BLaER1 (cell line): ENCODE results near the gene SMTN.

Source experiments
- H3K27ac ChIP-seq: shearing (Covaris generic); formaldehyde crosslinking; 2 replicates; pipeline ENCODE4 v1.8.1; 2022
- H3K27me3 ChIP-seq: shearing (Covaris generic); formaldehyde crosslinking; 2 replicates; pipeline ENCODE4 v1.8.1; 2022
- H3K36me3 ChIP-seq: shearing (Covaris generic); formaldehyde crosslinking; 2 replicates; pipeline ENCODE4 v1.8.1; 2022
- H3K4me1 ChIP-seq: shearing (Covaris generic); formaldehyde crosslinking; 2 replicates; pipeline ENCODE4 v1.8.1; 2022
- H3K4me2 ChIP-seq: shearing (Covaris generic); formaldehyde crosslinking; 2 replicates; pipeline ENCODE4 v1.8.1; 2022
- H3K4me3 ChIP-seq: shearing (Covaris generic); formaldehyde crosslinking; 2 replicates; pipeline ENCODE4 v1.8.1; 2022
- H3K9ac ChIP-seq: shearing (Covaris generic); formaldehyde crosslinking; 2 replicates; pipeline ENCODE4 v1.8.1; 2022
- H3K9me3 ChIP-seq: shearing (Covaris generic); formaldehyde crosslinking; 2 replicates; pipeline ENCODE4 v1.8.1; 2022
- H4K20me1 ChIP-seq: shearing (Covaris generic); formaldehyde crosslinking; 2 replicates; pipeline ENCODE4 v1.8.1; 2022
- Cebpa-rat ChIP-seq: shearing (Covaris generic); IDR thresholded peaks from 2 replicates; pipeline ENCODE4 v1.8.1; 2022

Gene SMTN

DNA sequence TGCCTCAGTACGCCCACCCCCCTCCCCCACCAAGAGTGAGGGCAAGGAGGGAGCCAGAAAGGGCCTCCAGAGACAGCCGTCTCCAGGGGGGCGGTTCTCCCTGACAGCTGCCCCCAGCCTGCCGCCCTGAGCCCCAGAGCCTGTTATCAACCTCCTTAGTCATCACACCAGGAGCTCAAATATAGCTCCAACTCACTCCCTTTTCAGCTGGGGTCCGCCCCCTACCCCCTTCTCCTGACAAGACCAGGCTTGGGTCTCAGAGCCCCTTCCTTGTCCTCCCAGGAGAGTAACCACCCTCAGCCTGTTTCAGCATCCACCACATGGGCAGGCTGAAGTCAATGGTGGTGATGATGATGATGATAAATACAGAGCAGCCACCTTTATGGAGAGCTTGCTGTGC, 39.1 kb downstream of the SMTN start:
- Histone ChIP-seq H3K4me1 (peaks cover 32% of the 10 kb centered on the region), H3K27me3 (no peaks in the 10 kb centered on the region), H3K9me3 (no peaks in the 10 kb centered on the region), H3K9ac (no peak overlapping the region), H3K36me3 (no peaks in the 10 kb centered on the region), H3K27ac (no peak overlapping the region), H3K4me2 (peak overlapping the region; percentile 28; the same call in 1 of the 2 replicates), H4K20me1 (no peaks in the 10 kb centered on the region), H3K4me3 (no peak overlapping the region)
- no peak for TF ChIP-seq Cebpa-rat

- Histone ChIP-seq H3K27me3 (no peaks in the 10 kb centered on the region), H3K36me3 (no peaks in the 10 kb centered on the region), H3K4me1 (peaks cover 36% of the 10 kb centered on the region), H3K4me2 (peak overlapping the region; percentile 28; the same call in 1 of the 2 replicates), H3K9me3 (no peaks in the 10 kb centered on the region), H4K20me1 (no peaks in the 10 kb centered on the region), H3K27ac (no peak overlapping the region), H3K9ac (no peak overlapping the region), H3K4me3 (no peak overlapping the region)
- TF ChIP-seq Cebpa-rat, result no peak
These were observed 39.5 kb downstream of the SMTN start for GRCh38 chr22:31120642-31121041.

GRCh38 chr22:31121403-31121802, 40.3 kb downstream of the SMTN start:
- Histone ChIP-seq H3K4me2 (no peak overlapping the region), H3K9ac (no peak overlapping the region), H3K27ac (no peak overlapping the region), H3K9me3 (no peaks in the 10 kb centered on the region), H3K27me3 (no peaks in the 10 kb centered on the region), H4K20me1 (no peaks in the 10 kb centered on the region), H3K36me3 (no peaks in the 10 kb centered on the region), H3K4me3 (no peak overlapping the region), H3K4me1 (peaks cover 44% of the 10 kb centered on the region)
- no peak for TF ChIP-seq Cebpa-rat

DNA sequence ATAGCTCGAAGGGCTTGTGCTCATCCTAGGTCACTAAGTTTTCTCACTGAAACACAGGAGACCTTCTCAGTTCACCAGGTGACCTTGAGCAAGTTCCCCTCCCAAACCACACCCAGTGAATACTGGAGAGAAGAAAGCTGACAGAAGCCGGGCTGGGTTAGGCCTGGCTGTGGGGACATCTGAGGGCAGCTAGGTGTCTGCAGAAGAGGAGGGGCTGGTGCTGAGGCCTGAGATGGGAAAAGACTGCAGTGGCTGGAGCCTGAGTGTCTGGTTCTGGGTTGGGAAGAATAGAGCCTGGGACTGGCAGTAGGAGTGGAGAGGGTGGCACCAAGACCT, 41.0 kb downstream of the SMTN start:
- no peaks in the 10 kb centered on the region for H4K20me1 ChIP-seq
- H3K27me3 ChIP-seq, result no peaks in the 10 kb centered on the region
- H3K4me3 ChIP-seq, result no peak overlapping the region

DNA sequence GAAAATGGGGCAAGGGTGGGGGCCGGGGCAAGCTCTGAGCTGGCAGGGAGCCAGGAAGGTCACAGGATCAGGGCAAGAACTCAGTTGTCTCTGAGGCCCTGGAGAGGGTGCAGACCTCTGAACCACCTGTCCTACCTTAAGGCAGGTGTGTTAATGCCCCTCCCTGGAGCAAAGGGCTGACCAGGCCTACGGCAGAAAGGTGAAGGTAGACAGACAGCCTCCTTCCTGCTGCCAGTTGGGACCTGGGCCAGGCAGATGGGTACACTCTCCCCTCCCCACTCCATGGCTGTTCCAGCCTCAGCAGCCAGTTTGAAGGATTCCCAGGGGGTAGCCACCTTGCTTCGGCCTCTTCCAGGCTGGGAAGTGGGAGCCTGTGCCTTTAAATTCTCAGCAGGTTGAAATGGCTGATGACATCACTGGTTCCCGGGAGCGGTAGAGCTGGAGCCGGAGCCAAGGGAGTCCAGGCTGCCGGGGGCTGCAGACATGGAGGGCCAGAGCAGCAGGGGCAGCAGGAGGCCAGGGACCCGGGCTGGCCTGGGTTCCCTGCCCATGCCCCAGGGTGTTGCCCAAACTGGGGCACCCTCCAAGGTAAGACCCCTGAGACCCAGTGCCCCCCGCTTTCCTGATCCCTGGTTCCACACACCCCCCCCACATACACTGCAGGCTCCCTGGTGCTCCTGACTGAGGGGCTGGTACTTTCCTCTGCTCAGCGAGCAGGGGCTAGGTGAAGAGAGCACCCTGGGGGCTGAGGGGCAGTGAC, 41.6 kb downstream of the SMTN start, which contains the start of gene INPP5J:
TSS of gene INPP5J (plus strand) at position 435 of the 760 bp plus-strand sequence. CDS start at position 484, 49 bp downstream.
- Histone ChIP-seq H3K27me3 (no peaks in the 10 kb centered on the region), H3K36me3 (no peaks in the 10 kb centered on the region), H3K27ac (no peak within 1 kb of the TSS), H3K9ac (no peak within 1 kb of the TSS), H3K9me3 (no peaks in the 10 kb centered on the region), H3K4me2 (no peak within 1 kb of the TSS), H4K20me1 (no peaks in the 10 kb centered on the region), H3K4me1 (peaks cover 50% of the 10 kb centered on the region), H3K4me3 (no peak within 1 kb of the TSS)
- no peak for TF ChIP-seq Cebpa-rat

More for the DNA sequence above, 41.0 kb downstream of the SMTN start:
- TF ChIP-seq Cebpa-rat, result no peak
- Histone ChIP-seq H3K9me3 (no peaks in the 10 kb centered on the region), H3K4me2 (no peak overlapping the region), H3K9ac (no peak overlapping the region), H3K4me1 (peaks cover 50% of the 10 kb centered on the region), H3K36me3 (no peaks in the 10 kb centered on the region), H3K27ac (no peak overlapping the region)

DNA sequence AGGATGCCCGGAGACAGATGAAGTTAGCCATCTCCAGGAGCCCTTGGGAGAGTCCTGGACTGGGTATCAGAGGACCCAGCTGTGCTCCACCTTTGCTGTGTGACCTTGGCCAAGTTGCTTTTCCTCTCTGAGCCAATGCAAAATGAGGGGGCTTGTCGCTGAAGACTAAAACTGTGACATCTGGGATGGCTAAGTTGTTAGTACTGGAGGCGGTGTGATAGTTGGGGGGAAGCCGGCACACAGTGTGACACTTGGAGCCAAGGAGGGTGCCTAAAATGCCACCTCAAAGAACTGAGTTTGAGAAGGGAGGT, 42.1 kb downstream of the SMTN start:
- H3K27ac ChIP-seq, result no peak overlapping the region
- H3K4me3 ChIP-seq, result no peak overlapping the region
- no peak overlapping the region for H3K9ac ChIP-seq
- H4K20me1 ChIP-seq, result no peaks in the 10 kb centered on the region
- no peak for TF ChIP-seq Cebpa-rat
- peaks cover 50% of the 10 kb centered on the region for H3K4me1 ChIP-seq
- H3K36me3 ChIP-seq, result no peaks in the 10 kb centered on the region
- no peak overlapping the region for H3K4me2 ChIP-seq
- H3K27me3 ChIP-seq, result no peaks in the 10 kb centered on the region
- no peaks in the 10 kb centered on the region for H3K9me3 ChIP-seq

- H3K27ac ChIP-seq, result no peak overlapping the region
- H4K20me1 ChIP-seq, result no peaks in the 10 kb centered on the region
- no peak overlapping the region for H3K9ac ChIP-seq
- H3K9me3 ChIP-seq, result no peaks in the 10 kb centered on the region
- H3K36me3 ChIP-seq, result no peaks in the 10 kb centered on the region
- no peak overlapping the region for H3K4me3 ChIP-seq
- peaks cover 42% of the 10 kb centered on the region for H3K4me1 ChIP-seq
- no peak overlapping the region for H3K4me2 ChIP-seq
- TF ChIP-seq Cebpa-rat, result no peak
- no peaks in the 10 kb centered on the region for H3K27me3 ChIP-seq
These were observed 43.2 kb downstream of the SMTN start for GRCh38 chr22:31124290-31124689.

DNA sequence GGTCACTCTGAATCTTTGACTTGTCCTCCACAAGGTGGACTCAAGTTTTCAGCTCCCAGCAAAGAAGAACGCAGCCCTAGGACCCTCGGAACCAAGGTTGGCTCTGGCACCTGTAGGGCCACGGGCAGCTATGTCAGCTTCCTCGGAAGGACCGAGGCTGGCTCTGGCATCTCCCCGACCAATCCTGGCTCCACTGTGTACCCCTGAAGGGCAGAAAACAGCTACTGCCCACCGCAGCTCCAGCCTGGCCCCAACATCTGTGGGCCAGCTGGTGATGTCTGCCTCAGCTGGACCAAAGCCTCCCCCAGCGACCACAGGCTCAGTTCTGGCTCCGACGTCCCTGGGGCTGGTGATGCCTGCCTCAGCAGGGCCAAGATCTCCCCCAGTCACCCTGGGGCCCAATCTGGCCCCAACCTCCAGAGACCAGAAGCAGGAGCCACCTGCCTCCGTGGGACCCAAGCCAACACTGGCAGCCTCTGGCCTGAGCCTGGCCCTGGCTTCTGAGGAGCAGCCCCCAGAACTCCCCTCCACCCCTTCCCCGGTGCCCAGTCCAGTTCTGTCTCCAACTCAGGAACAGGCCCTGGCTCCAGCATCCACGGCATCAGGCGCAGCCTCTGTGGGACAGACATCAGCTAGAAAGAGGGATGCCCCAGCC, 43.8 kb downstream of the SMTN start:
- Histone ChIP-seq H3K9me3 (no peaks in the 10 kb centered on the region), H3K9ac (no peak overlapping the region), H3K36me3 (no peaks in the 10 kb centered on the region), H3K4me2 (peak overlapping the region; percentile 73), H4K20me1 (no peaks in the 10 kb centered on the region), H3K27me3 (no peaks in the 10 kb centered on the region), H3K27ac (peak overlapping the region; percentile 11), H3K4me1 (peaks cover 35% of the 10 kb centered on the region), H3K4me3 (no peak overlapping the region)
- no peak for TF ChIP-seq Cebpa-rat

DNA sequence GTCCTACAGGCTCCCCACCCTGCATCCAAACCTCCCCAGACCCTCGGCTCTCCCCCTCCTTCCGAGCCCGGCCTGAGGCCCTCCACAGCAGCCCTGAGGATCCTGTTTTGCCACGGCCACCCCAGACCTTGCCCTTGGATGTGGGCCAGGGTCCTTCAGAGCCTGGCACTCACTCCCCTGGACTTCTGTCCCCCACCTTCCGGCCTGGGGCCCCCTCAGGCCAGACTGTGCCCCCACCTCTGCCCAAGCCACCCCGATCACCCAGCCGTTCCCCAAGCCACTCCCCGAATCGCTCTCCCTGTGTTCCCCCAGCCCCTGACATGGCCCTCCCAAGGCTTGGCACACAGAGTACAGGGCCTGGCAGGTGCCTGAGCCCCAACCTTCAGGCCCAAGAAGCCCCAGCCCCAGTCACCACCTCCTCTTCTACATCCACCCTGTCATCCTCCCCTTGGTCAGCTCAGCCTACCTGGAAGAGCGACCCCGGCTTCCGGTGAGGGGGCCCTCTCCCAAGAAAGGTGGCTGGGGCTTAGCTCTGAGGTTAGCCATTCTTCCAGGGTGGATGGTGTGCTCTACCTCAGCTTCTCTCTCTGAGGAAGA, 44.5 kb downstream of the SMTN start:
- Histone ChIP-seq H3K27me3 (no peaks in the 10 kb centered on the region), H3K27ac (peak overlapping the region; percentile 11; the same call in 1 of the 2 replicates), H3K36me3 (no peaks in the 10 kb centered on the region), H3K4me1 (peaks cover 28% of the 10 kb centered on the region), H3K4me3 (no peak overlapping the region), H3K4me2 (peak overlapping the region; percentile 73), H3K9ac (no peak overlapping the region), H3K9me3 (no peaks in the 10 kb centered on the region), H4K20me1 (no peaks in the 10 kb centered on the region)
- no peak for TF ChIP-seq Cebpa-rat
